Measurements from ENCODE around the gene OR6C1.

Gene OR6C1
- long read RNA-seq, result 0 reads

GRCh38 chr12:55314043-55314442 lies at the start of gene OR6C1:
Gene OR6C1, plus strand, starts transcription at chr12:55314343. Its CDS starts 6,257 bp downstream, at chr12:55320600.
- DNase-seq (ENCODE audit: low read depth in 1 of 2, low spot score in 1 of 2), result no peak
- TF ChIP-seq POLR2AphosphoS5 (IDR thresholded peaks at IDR 0.05; ENCODE audit: low read depth), result no peak
- TF ChIP-seq GABPA (IDR thresholded peaks at IDR 0.05; ENCODE audit: low read depth), result no peak
- TF ChIP-seq REST (IDR thresholded peaks at IDR 0.05; ENCODE audit: insufficient replicate concordance, low read depth), result no peak
- TF ChIP-seq CTCF (IDR thresholded peaks at IDR 0.05; ENCODE audit: insufficient read depth, low read length), result no peak
- no peak for TF ChIP-seq SPI1 (IDR thresholded peaks at IDR 0.05; ENCODE audit: borderline replicate concordance, low read depth)
- H3K27ac ChIP-seq (replicated peaks), result no peak within 1 kb of the TSS
- H3K4me3 ChIP-seq (replicated peaks; ENCODE audit: insufficient read depth, low read length), result no peak within 1 kb of the TSS
- no peaks in the 10 kb centered on the region for H3K27me3 ChIP-seq (ENCODE audit: insufficient read depth, poor library complexity, severe bottlenecking)

- Histone ChIP-seq H3K4me3 (replicated peaks; ENCODE audit: insufficient read depth, low read length) (no peak overlapping the region), H3K27ac (replicated peaks) (no peak overlapping the region), H3K27me3 (ENCODE audit: insufficient read depth, poor library complexity, severe bottlenecking) (no peaks in the 10 kb centered on the region)
- no peak for DNase-seq (ENCODE audit: low read depth in 1 of 2, low spot score in 1 of 2)
- TF ChIP-seq GABPA (IDR thresholded peaks at IDR 0.05; ENCODE audit: low read depth) (no peak), POLR2AphosphoS5 (IDR thresholded peaks at IDR 0.05; ENCODE audit: low read depth) (no peak), SPI1 (IDR thresholded peaks at IDR 0.05; ENCODE audit: borderline replicate concordance, low read depth) (no peak), REST (IDR thresholded peaks at IDR 0.05; ENCODE audit: insufficient replicate concordance, low read depth) (no peak), CTCF (IDR thresholded peaks at IDR 0.05; ENCODE audit: insufficient read depth, low read length) (no peak)
Measured at GRCh38 chr12:55280991-55281390, 33.2 kb upstream of the OR6C1 start.

GRCh38 chr12:55289999-55290398 lies 24.1 kb upstream of the OR6C1 start:
- H3K4me3 ChIP-seq (replicated peaks; ENCODE audit: insufficient read depth, low read length), result no peak overlapping the region
- no peak overlapping the region for H3K27ac ChIP-seq (replicated peaks)
- no peak for TF ChIP-seq CTCF (IDR thresholded peaks at IDR 0.05; ENCODE audit: insufficient read depth, low read length)
- no peak for TF ChIP-seq SPI1 (IDR thresholded peaks at IDR 0.05; ENCODE audit: borderline replicate concordance, low read depth)
- no peak for TF ChIP-seq REST (IDR thresholded peaks at IDR 0.05; ENCODE audit: insufficient replicate concordance, low read depth)
- TF ChIP-seq GABPA (IDR thresholded peaks at IDR 0.05; ENCODE audit: low read depth), result no peak
- TF ChIP-seq POLR2AphosphoS5 (IDR thresholded peaks at IDR 0.05; ENCODE audit: low read depth), result no peak
- no peaks in the 10 kb centered on the region for H3K27me3 ChIP-seq (ENCODE audit: insufficient read depth, poor library complexity, severe bottlenecking)
- DNase-seq (ENCODE audit: low read depth in 1 of 2, low spot score in 1 of 2), result no peak

Data from HL-60 (cell line).